B cell (primary cell): ENCODE results near the gene TYSND1. TPM values are rescaled to one million over a fixed set of nuclear protein-coding genes. Genes with fewer than 3 reads are reported as not detected.
"Not testable (repeated sequence)": the region's sequence is repeated elsewhere in the genome, so short reads cannot be mapped to it uniquely, and the experiment has no call there.

Experiments
- ATAC-seq: fragments of 200-7000 bp; cut with Tn5 transposase; one replicate; pipeline ENCODE4 v1.10.0; 2021; ENCODE audit warnings: low read depth, mild to moderate bottlenecking, moderate number of reproducible peaks, moderate library complexity
- CTCF ChIA-PET: fragments of 350-600 bp; sonication (Branson Sonifier 250); formaldehyde crosslinking; loops from one replicate; lab custom pipeline; 2021; ENCODE audit warnings: antibody characterized with exemption, inconsistent platforms; lab: Charles Lee
- POLR2A ChIA-PET: fragments of 350-600 bp; sonication (Branson Sonifier 250); formaldehyde crosslinking; loops from one replicate; lab custom pipeline; 2021; ENCODE audit warnings: antibody characterized with exemption; lab: Charles Lee
- DNase-seq: peaks from one replicate; pipeline ENCODE4 v3.0.0; 2013
- H2AFZ ChIP-seq: 2 replicates; pipeline ENCODE4 v1.6.1; 2012; ENCODE audit warnings: mild to moderate bottlenecking, low read depth, low read length; ENCODE audit not compliant: insufficient read depth, poor library complexity, severe bottlenecking
- H3K27ac ChIP-seq, 2 donors: 1 replicate in 1 of 2; 2 replicates in 1 of 2; pipeline ENCODE4 v1.5.1; 2012 to 2013; ENCODE audit warnings: low read length in 2 of 2, mild to moderate bottlenecking in 2 of 2, moderate library complexity in 1 of 2
- H3K27me3 ChIP-seq, 4 experiments: fragments of 200-600 bp in 1 of 4; sonication (generic) in 1 of 4; replicated peaks in 1 of 4; 1 replicate in 2 of 4; 2 replicates in 2 of 4; pipeline versions ENCODE4 v1.6.1 to v1.7.0; 2013 to 2016; ENCODE audit warnings: low read length in 3 of 4, mild to moderate bottlenecking in 2 of 4, mixed read lengths in 1 of 4, moderate library complexity in 1 of 4; ENCODE audit not compliant: insufficient read depth in 4 of 4, control insufficient read depth in 3 of 4; ENCODE audit errors: control extremely low read depth in 1 of 4
- H3K36me3 ChIP-seq, 2 experiments: replicated peaks in 1 of 2; 1 replicate in 1 of 2; 2 replicates in 1 of 2; pipeline versions ENCODE4 v1.6.1 to v1.7.1; 2013; ENCODE audit warnings: low read length in 1 of 2; ENCODE audit not compliant: insufficient read depth in 2 of 2, control insufficient read depth in 1 of 2; ENCODE audit errors: control extremely low read depth in 1 of 2, extremely low read depth in 1 of 2
- H3K4me1 ChIP-seq, 2 donors: fragments of 200-600 bp in 1 of 2; sonication (generic) in 1 of 2; 1 replicate in 1 of 2; 2 replicates in 1 of 2; pipeline versions ENCODE4 v1.5.1 to v1.6.1; 2013 to 2017; ENCODE audit warnings: low read length in 2 of 2; ENCODE audit not compliant: control insufficient read depth in 2 of 2, insufficient read depth in 2 of 2
- H3K4me2 ChIP-seq: replicated peaks from 2 replicates; pipeline ENCODE3; 2012; ENCODE audit warnings: mild to moderate bottlenecking, low read depth, low read length; ENCODE audit not compliant: poor library complexity, severe bottlenecking
- H3K4me3 ChIP-seq, 5 experiments: fragments of 200-600 bp in 1 of 5; sonication (generic) in 1 of 5; 1 replicate in 3 of 5; 2 replicates in 2 of 5; pipeline versions ENCODE4 v1.5.1 to v1.7.0; 2011 to 2016; ENCODE audit warnings: low read length in 4 of 5, mild to moderate bottlenecking in 4 of 5, low read depth in 2 of 5, control low read depth in 1 of 5, moderate library complexity in 1 of 5; ENCODE audit not compliant: insufficient read depth in 1 of 5; ENCODE audit errors: control extremely low read depth in 1 of 5, extremely low read depth in 1 of 5
- H3K79me2 ChIP-seq: fragments of 200-600 bp; sonication (generic); one replicate; pipeline ENCODE4 v1.6.0; 2016; ENCODE audit warnings: low read length; ENCODE audit not compliant: control insufficient read depth, insufficient read depth
- H3K9ac ChIP-seq: fragments of 200-600 bp; sonication (generic); 2 replicates; pipeline ENCODE4 v1.6.1; 2017; ENCODE audit warnings: mild to moderate bottlenecking, low read length, moderate library complexity
- H3K9me3 ChIP-seq, 3 donors: one replicate each; pipeline versions ENCODE4 v1.6.1 to v1.7.1; 2013; ENCODE audit warnings: low read length in 2 of 3; ENCODE audit not compliant: control insufficient read depth in 2 of 3, insufficient read depth in 1 of 3; ENCODE audit errors: control extremely low read depth in 1 of 3
- H4K20me1 ChIP-seq: 2 replicates; pipeline ENCODE4 v1.6.0; 2012; ENCODE audit warnings: mild to moderate bottlenecking, low read length; ENCODE audit not compliant: insufficient read depth, control insufficient read depth, poor library complexity, severe bottlenecking
- H3K27ac Mint-ChIP-seq: one replicate; pipeline ENCODE4 v1.8.0; 2021; ENCODE audit warnings: mixed read lengths
- H3K27me3 Mint-ChIP-seq: one replicate; pipeline ENCODE4 v1.8.0; 2021; ENCODE audit warnings: mixed read lengths
- H3K4me1 Mint-ChIP-seq: one replicate; pipeline ENCODE4 v1.8.0; 2021; ENCODE audit warnings: mixed read lengths
- H3K4me3 Mint-ChIP-seq: one replicate; pipeline ENCODE4 v1.8.0; 2021; ENCODE audit warnings: mixed read lengths
- H3K9me3 Mint-ChIP-seq: one replicate; pipeline ENCODE4 v1.8.0; 2022; ENCODE audit warnings: mixed read lengths; ENCODE audit not compliant: insufficient read depth
- EZH2 ChIP-seq: IDR thresholded peaks from 2 replicates; pipeline ENCODE4 v1.6.1; 2012; ENCODE audit warnings: borderline replicate concordance, low read depth, mild to moderate bottlenecking, moderate library complexity, low read length; ENCODE audit not compliant: insufficient read depth, poor library complexity, severe bottlenecking
- whole genome bisulfite sequencing: methylation state at CpG from one replicate; pipeline ENCODE4 v1.1.5; 2013; ENCODE audit warnings: missing lambda C conversion rate; ENCODE audit not compliant: insufficient coverage; 5-methylcytosine and 5-hydroxymethylcytosine counted together
- intact Hi-C: fragments of 100-400 bp; cut with micrococcal nuclease; formaldehyde crosslinking; loops from one replicate; pipeline ENCODE4 v1.10.0; 2022
- polyA plus RNA-seq: library from polyadenylated mRNA; depleted of rRNA; stranded (reverse); fragments of >200 nt; gene quantifications from 2 replicates; pipeline ENCODE4 v1.2.3, GENCODE V29; 2012
- total RNA-seq, 2 donors: library from RNA; stranded (reverse); fragments of 120-200 nt in 1 of 2; gene quantifications; 1 replicate in 1 of 2; 2 replicates in 1 of 2; pipeline versions ENCODE4 v1.2.3 to v1.2.4, GENCODE V29; 2013 to 2022
- TF ChIP-seq, protein P1 (sequence below): fragments of 200-600 bp; IDR thresholded peaks from one replicate; pipeline ENCODE4 v1.8.0; 2022; ENCODE audit warnings: antibody characterized with exemption, mild to moderate bottlenecking

TYSND1 gene
- total and polyA plus RNA-seq, 2 donors (not counting 1 experiment from before 2014, with no cell fraction given) = 28.0 to 34.1 TPM

DNA sequence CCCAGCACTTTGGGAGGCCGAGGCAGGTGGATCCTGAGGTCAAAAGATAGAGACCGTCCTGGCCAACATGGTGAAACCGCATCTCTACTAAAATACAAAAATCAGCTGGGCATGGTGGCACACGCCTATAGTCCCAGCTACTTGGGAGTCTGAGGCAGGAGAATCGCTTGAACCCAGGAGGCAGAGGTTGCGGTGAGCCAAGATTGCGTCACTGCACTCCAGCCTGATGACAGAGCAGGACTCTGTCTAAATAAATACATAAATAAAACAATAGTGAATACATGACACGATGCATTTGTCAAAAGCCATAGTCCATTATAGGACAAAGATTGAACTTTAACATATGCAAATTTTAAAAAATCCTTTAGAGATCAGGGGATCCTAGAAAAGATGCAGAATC lies 32.7 kb upstream of the TYSND1 start:
- H3K36me3 ChIP-seq, H3K4me2 ChIP-seq, H3K27ac Mint-ChIP-seq, H3K9me3 Mint-ChIP-seq, H3K4me3 ChIP-seq, H3K9me3 ChIP-seq, H2AFZ ChIP-seq, POLR2A ChIA-PET, H3K4me1 ChIP-seq, H3K79me2 ChIP-seq, H4K20me1 ChIP-seq, H3K4me1 Mint-ChIP-seq, CTCF ChIA-PET, ATAC-seq, intact Hi-C loops, H3K9ac ChIP-seq, DNase-seq, H3K4me3 Mint-ChIP-seq, H3K27ac ChIP-seq: not testable (repeated sequence)
- H3K27me3 Mint-ChIP-seq = peaks cover 15% of the 10 kb centered on the region
- WGBS = 90% methylated on average over 2 of the region's 8 CpGs
- H3K27me3 ChIP-seq = peaks cover 0 to 12% (median 4%) of the 10 kb centered on the region in 4 experiments

DNA sequence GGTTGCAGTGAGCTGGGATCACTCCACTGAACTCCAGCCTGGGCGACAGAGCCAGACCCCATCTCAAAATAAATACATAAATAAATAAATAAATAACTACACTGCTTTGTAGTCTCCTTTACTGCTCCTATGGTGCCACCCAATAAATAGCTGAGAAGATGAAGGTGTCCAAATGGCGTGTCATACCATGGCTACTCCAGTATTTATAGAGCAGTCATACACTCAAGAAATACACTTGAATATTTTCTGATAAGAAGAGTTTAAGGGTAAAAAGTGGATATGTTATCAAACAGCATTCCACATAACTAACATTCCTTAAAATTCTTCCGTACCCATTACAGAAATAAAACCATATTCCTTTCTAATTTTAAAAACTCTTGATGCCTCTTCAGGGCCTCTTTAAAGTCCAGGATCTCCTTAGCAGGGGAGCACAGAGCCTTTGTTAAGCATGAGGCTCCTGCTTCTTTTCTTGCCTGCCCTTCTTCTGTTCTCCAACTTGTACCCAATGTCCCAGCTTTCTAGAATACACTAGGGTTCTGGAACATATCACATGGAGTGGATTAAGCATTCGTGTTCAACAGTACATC lies 31.7 kb upstream of the TYSND1 start:
- DNase-seq (no peak), ATAC-seq (no peak)
- Histone ChIP-seq H3K4me3 (no peak overlapping the region), H3K9me3 (peaks cover 0 to 2% (median 0%) of the 10 kb centered on the region in 3 donors), H3K27ac (no peak overlapping the region), H3K79me2 (no peaks in the 10 kb centered on the region), H3K27me3 (peaks cover 0 to 12% (median 4%) of the 10 kb centered on the region in 4 experiments), H3K4me2 (no peak overlapping the region), H3K36me3 (no peaks in the 10 kb centered on the region), H4K20me1 (no peaks in the 10 kb centered on the region), H2AFZ (no peak overlapping the region), H3K9ac (no peak overlapping the region), H3K4me1 (peaks cover 6 to 9% of the 10 kb centered on the region in 2 donors)
- Mint-ChIP-seq H3K4me1 (peaks cover 9% of the 10 kb centered on the region), H3K9me3 (no peaks in the 10 kb centered on the region), H3K27me3 (peaks cover 15% of the 10 kb centered on the region), H3K4me3 (no peak overlapping the region), H3K27ac (no peak overlapping the region)
- WGBS = 86% methylated on average over 1 of the region's 4 CpGs
- POLR2A ChIA-PET = no interaction called here
- intact Hi-C loops = no loop called here
- TF ChIP-seq, protein P1, sequence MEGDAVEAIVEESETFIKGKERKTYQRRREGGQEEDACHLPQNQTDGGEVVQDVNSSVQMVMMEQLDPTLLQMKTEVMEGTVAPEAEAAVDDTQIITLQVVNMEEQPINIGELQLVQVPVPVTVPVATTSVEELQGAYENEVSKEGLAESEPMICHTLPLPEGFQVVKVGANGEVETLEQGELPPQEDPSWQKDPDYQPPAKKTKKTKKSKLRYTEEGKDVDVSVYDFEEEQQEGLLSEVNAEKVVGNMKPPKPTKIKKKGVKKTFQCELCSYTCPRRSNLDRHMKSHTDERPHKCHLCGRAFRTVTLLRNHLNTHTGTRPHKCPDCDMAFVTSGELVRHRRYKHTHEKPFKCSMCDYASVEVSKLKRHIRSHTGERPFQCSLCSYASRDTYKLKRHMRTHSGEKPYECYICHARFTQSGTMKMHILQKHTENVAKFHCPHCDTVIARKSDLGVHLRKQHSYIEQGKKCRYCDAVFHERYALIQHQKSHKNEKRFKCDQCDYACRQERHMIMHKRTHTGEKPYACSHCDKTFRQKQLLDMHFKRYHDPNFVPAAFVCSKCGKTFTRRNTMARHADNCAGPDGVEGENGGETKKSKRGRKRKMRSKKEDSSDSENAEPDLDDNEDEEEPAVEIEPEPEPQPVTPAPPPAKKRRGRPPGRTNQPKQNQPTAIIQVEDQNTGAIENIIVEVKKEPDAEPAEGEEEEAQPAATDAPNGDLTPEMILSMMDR = no peak
- TF ChIP-seq EZH2 = no peak
- CTCF ChIA-PET = interaction anchor here (0.6 to 1.2 kb wide), 3 partner anchors 32 to 54 kb away, joined by 3 to 4 read pairs (median 3); no protein-coding TSS in a partner anchor
